Thyroid gland (tissue), 4 donors: Measurements from ENCODE around the gene HDAC7.

Experiments
- CTCF ChIP-seq, 6 experiments: fragments of 200-600 bp in 3 of 6; fragments of 450-650 bp in 3 of 6; sonication (generic) in 3 of 6; IDR thresholded peaks; one replicate each; pipeline ENCODE4 v1.5.1; 2016 to 2019; ENCODE audit warnings: antibody characterized with exemption in 6 of 6, mild to moderate bottlenecking in 2 of 6, inconsistent platforms in 1 of 6, moderate library complexity in 1 of 6
- POLR2A ChIP-seq, 2 donors: fragments of 450-650 bp; IDR thresholded peaks; one replicate each; pipeline ENCODE4 v1.6.1; 2017; ENCODE audit warnings: antibody characterized with exemption in 2 of 2, mild to moderate bottlenecking in 2 of 2, moderate library complexity in 1 of 2

GRCh38 chr12:47829584-47829983 is 9.9 kb upstream of the HDAC7 start:
- TF ChIP-seq CTCF (IDR thresholded peaks at IDR 0.05) (no peak), POLR2A (IDR thresholded peaks at IDR 0.05) (no peak)
